Measurements from ENCODE around the gene ANKRD63.

DNA sequence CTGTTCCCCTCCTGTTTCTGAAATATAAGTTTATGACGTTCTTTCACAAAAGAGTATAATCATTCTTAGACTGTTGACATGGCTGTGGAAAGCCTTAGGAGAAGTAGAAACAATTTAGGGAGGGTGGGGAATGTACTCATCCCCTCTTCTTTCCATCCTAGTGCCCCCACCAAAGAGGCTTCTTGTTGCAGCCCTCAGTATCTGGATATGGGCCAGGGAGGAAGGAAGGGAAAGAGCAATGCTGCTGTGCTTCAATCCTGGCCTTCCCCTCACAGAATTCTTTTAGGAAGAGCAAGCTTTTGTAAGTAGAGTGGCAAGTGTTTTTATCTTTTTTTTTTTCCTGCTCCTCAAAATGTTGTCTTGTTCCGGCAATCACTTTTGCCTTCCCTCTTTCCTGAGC, 42.3 kb upstream of the ANKRD63 start:
- TF ChIP-seq EZH2 (IDR thresholded peaks at IDR 0.05) (no peak), POLR2AphosphoS5 (IDR thresholded peaks at IDR 0.05; ENCODE audit: borderline replicate concordance, low read depth, low read length) (no peak)
